ENCODE results near the gene DNM3.

Gene DNM3

GRCh38 chr1:172451002-172451443, 609.7 kb downstream of the DNM3 start:
- DNase-seq (ENCODE audit: low read depth, low spot score), result no peak

GRCh38 chr1:172452536-172453152, 611.3 kb downstream of the DNM3 start:
- DNase-seq (ENCODE audit: low read depth, low spot score), result peak; percentile 78

GRCh38 chr1:172453153-172453545, 611.9 kb downstream of the DNM3 start:
- no peak for DNase-seq (ENCODE audit: low read depth, low spot score)

- DNase-seq (ENCODE audit: low read depth, low spot score), result no peak
Observed at GRCh38 chr1:172453607-172454006, 612.3 kb downstream of the DNM3 start.

- DNase-seq (ENCODE audit: low read depth, low spot score), result no peak
Observed at GRCh38 chr1:172455451-172455850, 614.2 kb downstream of the DNM3 start.

- no peak for DNase-seq (ENCODE audit: low read depth, low spot score)
Observed at GRCh38 chr1:172456344-172456769, 615.1 kb downstream of the DNM3 start.

GRCh38 chr1:172457479-172458130, 616.3 kb downstream of the DNM3 start:
- DNase-seq (ENCODE audit: low read depth, low spot score), result no peak

- DNase-seq (ENCODE audit: low read depth, low spot score), result no peak
Observed at GRCh38 chr1:172460177-172460576, 618.9 kb downstream of the DNM3 start.

GRCh38 chr1:172460887-172461315, 619.6 kb downstream of the DNM3 start:
- DNase-seq (ENCODE audit: low read depth, low spot score), result peak; percentile 37
